ENCODE results near the gene ECE2. TPM values are rescaled to one million over a fixed set of nuclear protein-coding genes. Genes with fewer than 3 reads are reported as not detected.

Gene ECE2
- total and polyA plus RNA-seq, 4 donors = not detected

GRCh38 chr3:184338511-184338945 is 62.7 kb downstream of the ECE2 start:
- H3K36me3 ChIP-seq (ENCODE audit: control insufficient read depth in 4 of 4, insufficient read depth in 3 of 4, low read depth in 1 of 4, low read length in 3 of 4) = peaks cover 5 to 31% (median 17%) of the 10 kb centered on the region in 4 donors
- peak overlapping the region in 1 of 2 donors; percentile 23 for H3K27ac ChIP-seq (ENCODE audit: low read depth in 1 of 2, low read length in 2 of 2)
- no peak overlapping the region for H3K4me3 ChIP-seq (ENCODE audit: low read depth in 1 of 3, low read length in 3 of 3)
- no peaks in the 10 kb centered on the region for H3K9me3 ChIP-seq (ENCODE audit: control insufficient read depth in 4 of 4, low read length in 3 of 4)
- no peak overlapping the region for H3K9ac ChIP-seq (ENCODE audit: low read depth in 1 of 2, low read length in 2 of 2)
- 61% methylated on average over 37 of the region's 37 CpGs for WGBS
- peaks cover 0 to 13% (median 6%) of the 10 kb centered on the region in 4 donors for H3K4me1 ChIP-seq (ENCODE audit: control insufficient read depth in 4 of 4, insufficient read depth in 4 of 4, low read length in 3 of 4)
- DNase-seq (ENCODE audit: low spot score) = no peak
- no peaks in the 10 kb centered on the region for H3K27me3 ChIP-seq (ENCODE audit: control insufficient read depth in 4 of 4, insufficient read depth in 4 of 4, low read length in 3 of 4)
- TF ChIP-seq GABPA (IDR thresholded peaks at IDR 0.05 in 1 of 2, conservative IDR thresholded peaks at IDR 0.05 in 1 of 2) (no peak), HNF4A (conservative IDR thresholded peaks at IDR 0.05) (no peak), JUND (IDR thresholded peaks at IDR 0.05) (no peak), REST (IDR thresholded peaks at IDR 0.05) (no peak), SP1 (IDR thresholded peaks at IDR 0.05) (no peak), FOXA2 (IDR thresholded peaks at IDR 0.05) (no peak), NR2F2 (IDR thresholded peaks at IDR 0.05) (no peak), EGR1 (IDR thresholded peaks at IDR 0.05; ENCODE audit: low read depth in 2 of 2) (no peak), CTCF (IDR thresholded peaks at IDR 0.05; ENCODE audit: low read depth, low read length, missing input control) (no peak), ATF3 (IDR thresholded peaks at IDR 0.05) (no peak), RAD21 (IDR thresholded peaks at IDR 0.05) (no peak), FOXA1 (IDR thresholded peaks at IDR 0.05) (no peak), ZBTB33 (IDR thresholded peaks at IDR 0.05) (no peak), HNF4G (IDR thresholded peaks at IDR 0.05) (no peak)

- Histone ChIP-seq H3K27me3 (ENCODE audit: control insufficient read depth in 4 of 4, insufficient read depth in 4 of 4, low read length in 3 of 4) (no peaks in the 10 kb centered on the region), H3K9ac (ENCODE audit: low read depth in 1 of 2, low read length in 2 of 2) (no peak overlapping the region), H3K9me3 (ENCODE audit: control insufficient read depth in 4 of 4, low read length in 3 of 4) (no peaks in the 10 kb centered on the region), H3K4me3 (ENCODE audit: low read depth in 1 of 3, low read length in 3 of 3) (no peak overlapping the region), H3K36me3 (ENCODE audit: control insufficient read depth in 4 of 4, insufficient read depth in 3 of 4, low read depth in 1 of 4, low read length in 3 of 4) (peaks cover 1 to 27% (median 12%) of the 10 kb centered on the region in 4 donors), H3K4me1 (ENCODE audit: control insufficient read depth in 4 of 4, insufficient read depth in 4 of 4, low read length in 3 of 4) (peaks cover 0 to 13% (median 6%) of the 10 kb centered on the region in 4 donors), H3K27ac (ENCODE audit: low read depth in 1 of 2, low read length in 2 of 2) (no peak overlapping the region)
- no peak for TF ChIP-seq MAX (IDR thresholded peaks at IDR 0.05)
- TF ChIP-seq REST (IDR thresholded peaks at IDR 0.05) = no peak
- no peak for TF ChIP-seq FOXA2 (IDR thresholded peaks at IDR 0.05)
- no peak for TF ChIP-seq ZBTB33 (IDR thresholded peaks at IDR 0.05)
- TF ChIP-seq TAF1 (conservative IDR thresholded peaks at IDR 0.05) = no peak
- TF ChIP-seq YY1 (IDR thresholded peaks at IDR 0.05) = no peak
- TF ChIP-seq HNF4A (conservative IDR thresholded peaks at IDR 0.05) = no peak
- no peak for TF ChIP-seq EGR1 (IDR thresholded peaks at IDR 0.05; ENCODE audit: low read depth in 2 of 2)
- TF ChIP-seq JUND (IDR thresholded peaks at IDR 0.05) = no peak
- no peak for TF ChIP-seq GABPA (IDR thresholded peaks at IDR 0.05 in 1 of 2, conservative IDR thresholded peaks at IDR 0.05 in 1 of 2)
- no peak for DNase-seq (ENCODE audit: low spot score)
- WGBS = 85% methylated on average over 8 of the region's 8 CpGs
Observed at GRCh38 chr3:184339001-184339400, 63.2 kb downstream of the ECE2 start.
